T47D (cell line): ENCODE data around the gene ARAP3.

Experiments used
- DNase-seq, 2 experiments: peaks; one replicate each; pipeline versions ENCODE4 v3.0.0 to v3.0.0-alpha.2; 2011 to 2012; ENCODE audit warnings: low read depth in 1 of 2, low spot score in 1 of 2
- JUND ChIP-seq: IDR thresholded peaks from 2 replicates; pipeline ENCODE4 v1.6.1; 2012; ENCODE audit warnings: low read depth
- in situ Hi-C: cut with HindIII; loops from 2 replicates; pipeline ENCODE4 v1.10.0; 2016; ENCODE audit warnings: low sequenced_read_pairs, low pct_unique_long_range_greater_than_20kb

Gene ARAP3

DNA sequence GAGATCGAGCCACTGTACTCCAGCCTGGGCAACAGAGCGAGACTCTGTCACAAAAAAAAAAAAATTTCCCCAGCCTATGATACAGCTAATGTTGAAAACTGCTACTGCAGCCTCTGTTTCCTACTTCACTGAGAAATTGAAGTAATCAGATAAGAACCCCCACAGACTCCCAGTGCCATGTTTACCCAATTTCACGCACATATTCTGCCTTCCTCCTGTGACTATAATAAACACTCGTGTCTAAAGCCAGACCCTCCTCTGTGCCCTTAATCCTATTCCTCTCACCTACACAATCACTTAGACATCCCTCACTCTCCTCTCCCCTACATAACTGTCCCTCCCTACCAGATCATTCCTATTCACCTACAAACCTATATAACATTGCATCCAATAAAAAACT, 6.4 kb downstream of the ARAP3 start:
- in situ Hi-C loops: no loop called here
- TF ChIP-seq JUND: no peak
- no peak for DNase-seq

DNA sequence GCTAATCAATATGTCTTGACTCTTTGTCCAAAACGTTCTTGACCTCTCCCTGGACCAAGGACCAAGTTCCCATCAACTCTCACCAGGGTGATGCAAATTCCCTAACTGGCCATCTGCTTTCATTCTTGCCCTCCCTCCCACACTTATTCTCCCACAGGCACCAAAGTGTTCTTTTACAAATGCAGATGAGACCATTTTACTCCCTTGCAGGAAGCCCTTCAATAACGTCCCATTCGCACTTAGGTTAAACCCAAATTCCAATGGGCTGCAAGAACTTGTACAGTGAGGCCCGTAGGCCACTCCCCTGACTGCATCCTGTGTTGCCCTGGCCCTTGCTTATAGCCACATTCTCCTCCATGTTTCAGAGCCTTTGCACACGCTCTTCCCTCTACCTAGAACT, 7.3 kb downstream of the ARAP3 start:
- in situ Hi-C loops: no loop called here

DNA sequence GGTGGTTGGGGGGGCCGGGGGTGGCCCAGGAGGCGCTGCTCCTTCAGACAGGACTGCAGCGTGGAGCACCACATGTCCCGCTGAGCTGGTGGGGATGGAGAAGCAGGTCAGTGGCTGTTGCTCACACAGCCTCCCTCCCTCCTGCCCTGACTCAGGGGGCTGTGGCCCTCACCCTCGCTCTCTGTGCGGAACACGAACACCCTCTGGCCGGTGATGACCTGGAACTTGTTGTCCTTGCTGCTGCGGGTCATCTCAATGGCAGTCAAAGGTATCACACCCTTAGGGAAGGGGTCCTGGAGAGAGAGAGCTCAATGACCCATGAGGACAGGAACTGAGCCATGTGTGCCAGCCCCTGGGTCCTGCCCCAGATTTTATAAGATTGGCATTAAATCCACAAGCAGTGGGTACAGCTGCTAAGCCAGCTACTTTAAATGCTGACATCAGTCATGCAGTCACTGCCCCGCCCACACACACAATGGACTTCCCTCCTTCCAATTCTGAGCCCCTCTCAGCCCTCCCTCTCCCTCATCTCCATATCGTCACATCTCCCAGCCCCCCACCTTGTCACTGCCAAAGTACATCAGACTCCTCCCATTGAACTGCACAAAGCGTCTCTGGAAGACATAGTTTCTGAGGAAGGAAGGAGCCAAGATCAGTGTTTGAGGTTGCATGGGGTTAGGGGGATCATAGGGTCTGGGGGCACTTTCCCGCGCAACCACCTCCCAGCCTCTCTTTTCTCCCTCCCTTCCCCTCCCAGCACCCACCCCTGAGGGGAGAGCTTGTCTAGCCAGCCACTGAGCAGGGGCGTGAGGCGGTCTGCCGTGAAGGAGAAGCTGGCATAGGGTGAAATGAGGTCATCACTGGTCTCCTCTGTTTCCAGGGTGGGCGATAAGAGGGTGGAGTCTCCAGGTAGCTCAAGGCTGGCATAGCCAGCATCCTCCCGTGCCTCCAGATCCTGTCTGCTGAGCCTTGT, 8.9 kb downstream of the ARAP3 start:
- TF ChIP-seq JUND: no peak
- DNase-seq: no peak
- in situ Hi-C loops: no loop called here

More for the DNA sequence above, 7.3 kb downstream of the ARAP3 start:
- DNase-seq: no peak
- TF ChIP-seq JUND: no peak

DNA sequence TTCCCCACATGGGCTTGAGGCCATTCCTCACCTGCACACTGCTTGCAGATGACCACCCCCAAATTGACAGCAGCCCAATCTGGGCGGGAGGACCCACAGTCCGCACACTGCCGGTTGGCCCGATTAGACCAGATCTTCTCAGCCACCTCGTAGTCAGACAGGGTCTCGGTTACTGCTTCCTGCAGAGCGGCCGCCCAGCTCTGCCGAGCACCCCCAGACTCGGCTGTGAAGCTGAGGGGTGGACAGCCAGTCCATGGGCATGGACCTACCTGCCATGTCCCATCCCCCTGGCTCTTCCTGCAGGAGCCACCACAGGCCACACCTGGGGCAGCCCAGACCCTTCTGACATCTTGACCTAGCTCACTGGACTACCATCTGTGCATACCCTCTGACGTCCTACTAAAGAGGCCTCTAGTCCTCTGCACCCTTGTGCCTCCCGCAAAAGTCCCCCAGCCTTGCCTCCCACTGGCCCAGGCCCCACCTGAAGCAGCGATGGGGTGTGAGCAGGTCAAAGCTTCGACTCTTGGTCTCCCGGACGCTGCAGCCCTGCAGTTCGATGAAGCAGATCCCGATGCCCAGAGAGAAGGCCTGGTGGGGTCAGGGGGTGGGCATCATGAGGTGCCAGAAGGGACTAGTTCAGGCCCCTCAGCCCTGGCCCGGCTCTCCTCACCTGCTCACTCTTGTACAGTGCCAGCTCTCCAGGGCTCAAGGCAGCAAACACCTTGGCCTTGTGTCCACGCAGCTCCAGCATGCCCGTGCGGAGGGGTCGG, 9.8 kb downstream of the ARAP3 start:
- DNase-seq: no peak
- no peak for TF ChIP-seq JUND
- in situ Hi-C loops: no loop called here

DNA sequence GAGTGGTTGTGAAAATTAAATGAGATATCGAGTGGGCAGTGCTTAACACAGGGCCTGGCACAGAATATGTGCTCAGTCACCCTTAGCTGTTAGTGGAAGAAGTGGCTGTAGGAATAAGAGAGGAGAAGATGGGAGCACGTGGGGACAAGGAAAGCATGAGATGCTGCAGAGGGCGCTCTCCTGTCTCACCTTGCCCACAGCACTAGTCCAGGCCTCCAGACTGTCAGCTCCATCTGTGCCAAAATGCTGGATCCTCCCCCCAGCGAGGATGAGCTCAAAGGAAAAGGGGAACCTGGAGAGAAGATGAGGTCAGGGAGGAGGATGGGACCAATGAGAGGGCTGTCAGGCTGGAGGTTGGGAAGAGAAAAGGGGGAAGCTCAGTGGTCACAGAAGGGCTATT, 12.5 kb downstream of the ARAP3 start:
- DNase-seq: peak in 1 of 2 experiments; percentile 24
- no peak for TF ChIP-seq JUND
- in situ Hi-C loops: no loop called here

DNA sequence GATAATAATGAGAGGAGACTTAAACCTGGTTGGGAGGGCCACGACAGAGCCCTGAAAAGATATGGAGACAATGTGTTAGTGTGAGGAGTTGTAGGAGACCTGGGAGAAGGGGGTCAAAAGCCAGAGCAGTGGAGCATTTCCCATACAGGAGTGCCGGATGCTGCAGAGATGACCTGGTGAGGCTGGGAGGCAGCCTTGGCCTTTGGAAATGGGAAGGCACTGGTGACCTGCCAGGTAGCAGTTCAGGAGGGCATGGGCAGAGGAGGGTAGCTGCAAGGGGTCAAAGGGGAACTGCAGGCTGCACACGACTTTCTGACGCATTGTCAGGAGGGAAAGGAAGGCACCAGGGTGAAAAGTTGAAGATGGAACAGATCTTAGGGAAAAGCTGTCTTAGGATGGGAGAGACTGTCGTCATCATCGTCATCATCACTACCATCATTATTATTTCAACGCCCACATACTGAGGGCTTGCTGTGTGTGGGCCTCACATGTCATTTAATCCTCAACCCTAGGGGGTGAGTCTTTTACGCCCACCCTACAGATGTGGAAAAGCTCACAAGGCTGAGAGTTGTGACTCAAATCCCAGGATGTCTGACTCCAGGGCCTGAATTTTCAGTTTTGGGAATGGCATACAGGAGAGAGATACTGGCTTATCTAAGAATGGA, 13.3 kb downstream of the ARAP3 start:
- in situ Hi-C loops: no loop called here
- no peak for DNase-seq
- no peak for TF ChIP-seq JUND

DNA sequence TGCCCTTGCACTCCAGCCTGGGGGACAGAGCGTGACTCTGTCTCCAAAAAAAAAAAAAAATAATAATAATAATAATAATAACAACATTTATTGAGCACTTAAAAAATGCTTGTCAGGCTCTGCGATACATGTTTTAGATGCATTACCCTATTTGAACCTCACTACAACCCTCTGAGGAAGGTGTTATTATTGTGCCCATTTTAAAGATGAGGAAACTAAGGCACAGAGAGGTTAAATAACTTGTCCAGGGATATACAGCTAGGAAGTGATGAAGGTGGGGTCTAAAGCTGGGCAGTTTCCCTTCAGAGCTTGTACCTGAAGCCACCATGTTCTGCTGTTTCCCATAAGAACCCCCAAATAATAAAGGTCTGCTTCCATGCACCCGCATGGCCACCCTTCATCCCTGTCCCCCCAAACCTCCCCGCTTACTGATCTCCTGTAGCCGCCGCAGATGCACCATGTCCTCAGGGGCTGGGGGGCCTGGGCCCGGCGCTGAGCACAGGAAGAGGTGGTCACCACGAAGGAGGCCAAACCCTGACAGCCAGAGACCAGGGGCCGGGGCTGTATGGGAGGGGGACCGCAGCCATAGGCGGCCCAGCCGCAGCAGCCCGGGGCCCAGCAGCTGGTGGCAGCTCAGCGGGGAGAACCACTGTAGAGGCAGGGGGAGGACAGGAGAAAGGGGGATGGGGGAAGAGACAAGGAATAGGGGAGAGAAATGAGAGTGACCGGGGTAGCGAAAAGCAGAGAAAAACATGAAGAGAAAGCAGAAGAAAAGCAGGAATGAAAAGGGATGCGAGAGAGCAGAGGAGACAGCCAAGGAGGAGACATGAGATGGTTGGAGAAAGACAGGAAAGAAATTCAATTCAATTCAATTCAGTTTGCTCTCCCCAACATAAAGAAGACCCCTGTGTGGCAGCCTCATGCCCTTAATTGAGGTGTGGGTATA, 15.8 kb downstream of the ARAP3 start:
- no peak for DNase-seq
- TF ChIP-seq JUND: no peak
- in situ Hi-C loops: no loop called here

DNA sequence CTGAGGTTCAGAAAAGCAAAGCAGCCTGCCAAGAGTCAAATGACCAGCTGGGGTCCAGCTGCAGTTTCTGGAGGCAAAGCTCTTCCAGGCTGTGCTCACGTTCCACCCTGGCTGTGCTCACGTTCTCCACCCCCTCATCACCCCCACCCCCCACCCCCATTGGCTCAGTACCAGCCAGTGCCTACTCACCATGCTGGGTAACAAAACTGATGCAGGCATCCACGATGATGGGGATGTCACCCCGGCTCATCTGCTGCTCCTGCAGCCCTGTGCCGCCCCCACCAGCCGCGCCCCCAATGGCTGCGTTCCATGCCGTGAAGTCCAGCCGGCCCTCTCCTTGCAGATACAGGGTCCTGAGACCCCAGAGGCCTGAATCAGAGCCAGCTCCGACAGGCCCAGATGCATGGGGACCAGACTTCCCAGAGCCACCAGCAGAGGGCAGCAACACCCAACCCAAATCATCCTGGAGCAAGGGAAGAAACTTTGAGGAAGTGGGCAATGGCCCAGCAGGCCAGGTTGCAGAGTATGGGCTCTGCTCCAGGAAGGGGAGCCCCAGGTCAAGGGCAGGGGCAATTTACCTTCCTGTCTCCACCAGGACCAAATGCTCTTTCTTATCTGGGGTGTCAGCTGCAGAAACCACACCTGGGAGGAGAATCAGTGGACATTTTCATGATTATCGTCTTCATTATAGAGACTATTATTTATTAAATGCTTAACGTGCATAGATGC, 17.1 kb downstream of the ARAP3 start:
- DNase-seq: peak; percentile 81 to 89
- TF ChIP-seq JUND: no peak
- in situ Hi-C loops: no loop called here

DNA sequence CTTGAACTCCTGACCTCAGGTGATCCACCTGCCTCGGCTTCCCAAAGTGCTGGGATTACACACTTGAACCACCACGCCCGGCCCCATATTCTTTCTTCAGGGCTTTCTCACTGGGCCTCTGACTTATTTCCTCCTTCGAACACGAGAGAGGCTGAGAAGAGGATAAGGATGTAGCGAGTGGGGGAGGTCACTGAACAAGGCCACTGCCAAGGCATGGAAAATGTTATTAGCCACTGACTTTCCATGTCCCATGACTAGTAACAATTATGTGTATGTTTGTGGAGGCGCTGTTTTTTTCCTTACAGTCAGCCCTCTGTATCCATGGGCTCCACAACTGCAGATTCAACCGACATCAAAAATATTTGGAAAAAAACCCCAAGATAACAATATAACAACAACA, 18.5 kb downstream of the ARAP3 start:
- in situ Hi-C loops: no loop called here
- no peak for DNase-seq
- no peak for TF ChIP-seq JUND

DNA sequence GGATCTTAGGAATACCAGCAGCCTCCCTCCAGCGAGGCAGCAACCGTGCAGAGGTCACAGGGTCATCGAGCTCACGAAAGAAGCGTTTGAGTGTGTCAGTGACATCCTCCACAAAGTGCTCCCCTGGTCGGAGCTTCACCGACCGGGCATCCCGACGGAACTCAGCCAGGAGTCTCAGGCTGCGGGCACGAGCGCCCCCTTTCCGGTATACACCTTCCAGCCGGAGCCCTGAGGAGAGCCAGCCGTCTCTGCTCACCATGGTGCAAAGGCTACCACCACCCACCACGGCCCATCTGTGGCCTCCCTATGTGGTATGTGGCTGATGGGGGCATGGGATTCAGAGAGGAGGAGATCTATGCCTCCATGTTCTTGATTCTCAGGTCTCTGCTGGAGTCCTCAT, 20.0 kb downstream of the ARAP3 start:
- in situ Hi-C loops: no loop called here
- no peak for TF ChIP-seq JUND
- no peak for DNase-seq

DNA sequence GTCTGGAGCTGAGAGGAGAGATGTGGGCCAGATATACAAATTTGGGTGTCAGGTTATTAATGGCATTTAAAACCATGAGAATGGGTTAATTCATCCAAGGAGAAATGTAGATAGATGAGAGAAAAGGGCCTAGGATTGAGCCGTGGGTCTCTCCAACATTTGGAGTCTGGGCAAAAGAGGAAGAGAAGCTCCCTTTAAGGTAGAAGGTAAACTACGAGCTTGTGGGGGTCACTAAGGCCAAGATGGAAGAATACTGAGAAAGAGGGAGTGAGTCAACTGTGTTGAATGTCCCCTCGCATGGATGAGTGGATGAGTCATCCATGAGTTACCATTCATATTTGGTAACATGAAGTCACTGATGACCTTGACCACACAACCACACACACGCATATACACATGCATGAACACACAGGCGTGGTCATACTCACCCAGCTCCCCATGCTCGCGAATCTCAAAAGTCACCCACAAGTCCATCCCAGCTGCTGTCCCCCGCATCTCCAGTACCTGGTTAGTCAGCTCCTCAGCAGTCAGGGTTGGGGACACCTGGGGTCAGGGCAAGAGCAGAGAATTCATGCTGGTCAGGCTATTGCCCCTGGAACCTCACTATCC, 24.0 kb downstream of the ARAP3 start:
- DNase-seq: no peak
- in situ Hi-C loops: no loop called here
- TF ChIP-seq JUND: no peak
